ENCODE data around the gene CERS1.

DNA sequence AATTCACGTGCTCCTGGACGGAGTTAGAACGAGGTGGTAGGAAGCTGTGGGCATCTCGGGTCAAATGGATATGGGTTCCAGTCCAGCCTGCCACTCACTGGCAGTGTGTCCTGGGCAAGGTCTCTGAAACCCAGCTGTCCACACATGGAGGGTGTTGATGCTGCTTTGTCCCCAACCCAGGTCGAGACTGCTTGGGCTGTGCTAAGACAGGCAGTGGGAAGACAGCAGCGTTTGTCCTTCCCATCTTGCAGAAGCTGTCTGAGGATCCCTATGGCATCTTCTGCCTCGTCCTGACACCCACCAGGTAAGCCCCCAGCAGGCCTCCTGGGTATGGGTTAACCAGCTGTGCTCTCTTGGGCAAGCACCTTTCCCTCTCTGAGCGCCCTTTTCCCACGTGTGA, 24.4 kb upstream of the CERS1 start:
- TF ChIP-seq, protein P1, sequence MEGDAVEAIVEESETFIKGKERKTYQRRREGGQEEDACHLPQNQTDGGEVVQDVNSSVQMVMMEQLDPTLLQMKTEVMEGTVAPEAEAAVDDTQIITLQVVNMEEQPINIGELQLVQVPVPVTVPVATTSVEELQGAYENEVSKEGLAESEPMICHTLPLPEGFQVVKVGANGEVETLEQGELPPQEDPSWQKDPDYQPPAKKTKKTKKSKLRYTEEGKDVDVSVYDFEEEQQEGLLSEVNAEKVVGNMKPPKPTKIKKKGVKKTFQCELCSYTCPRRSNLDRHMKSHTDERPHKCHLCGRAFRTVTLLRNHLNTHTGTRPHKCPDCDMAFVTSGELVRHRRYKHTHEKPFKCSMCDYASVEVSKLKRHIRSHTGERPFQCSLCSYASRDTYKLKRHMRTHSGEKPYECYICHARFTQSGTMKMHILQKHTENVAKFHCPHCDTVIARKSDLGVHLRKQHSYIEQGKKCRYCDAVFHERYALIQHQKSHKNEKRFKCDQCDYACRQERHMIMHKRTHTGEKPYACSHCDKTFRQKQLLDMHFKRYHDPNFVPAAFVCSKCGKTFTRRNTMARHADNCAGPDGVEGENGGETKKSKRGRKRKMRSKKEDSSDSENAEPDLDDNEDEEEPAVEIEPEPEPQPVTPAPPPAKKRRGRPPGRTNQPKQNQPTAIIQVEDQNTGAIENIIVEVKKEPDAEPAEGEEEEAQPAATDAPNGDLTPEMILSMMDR (IDR thresholded peaks at IDR 0.05): no peak
- no peak for TF ChIP-seq POLR2A (IDR thresholded peaks at IDR 0.05)
